ENCODE data around the gene ZFR2. TPM values are rescaled to one million over a fixed set of nuclear protein-coding genes. Genes with fewer than 3 reads are reported as not detected.

Gene ZFR2
- total RNA-seq, 1 donor from 2014 or later: 0.55 TPM

- no peak for TF ChIP-seq CTCF (IDR thresholded peaks at IDR 0.05)
- DNase-seq (no peak), ATAC-seq (no peak)
- Histone ChIP-seq H3K9me3 (peaks cover 14% of the 10 kb centered on the region), H3K4me1 (no peaks in the 10 kb centered on the region), H3K27ac (no peak overlapping the region), H3K27me3 (peaks cover 5% of the 10 kb centered on the region), H3K4me3 (no peak overlapping the region), H3K36me3 (no peaks in the 10 kb centered on the region)
- intact Hi-C loops (cut with DNase I): no loop called here
Measured at GRCh38 chr19:3778899-3779723, 89.7 kb downstream of the ZFR2 start.

DNA sequence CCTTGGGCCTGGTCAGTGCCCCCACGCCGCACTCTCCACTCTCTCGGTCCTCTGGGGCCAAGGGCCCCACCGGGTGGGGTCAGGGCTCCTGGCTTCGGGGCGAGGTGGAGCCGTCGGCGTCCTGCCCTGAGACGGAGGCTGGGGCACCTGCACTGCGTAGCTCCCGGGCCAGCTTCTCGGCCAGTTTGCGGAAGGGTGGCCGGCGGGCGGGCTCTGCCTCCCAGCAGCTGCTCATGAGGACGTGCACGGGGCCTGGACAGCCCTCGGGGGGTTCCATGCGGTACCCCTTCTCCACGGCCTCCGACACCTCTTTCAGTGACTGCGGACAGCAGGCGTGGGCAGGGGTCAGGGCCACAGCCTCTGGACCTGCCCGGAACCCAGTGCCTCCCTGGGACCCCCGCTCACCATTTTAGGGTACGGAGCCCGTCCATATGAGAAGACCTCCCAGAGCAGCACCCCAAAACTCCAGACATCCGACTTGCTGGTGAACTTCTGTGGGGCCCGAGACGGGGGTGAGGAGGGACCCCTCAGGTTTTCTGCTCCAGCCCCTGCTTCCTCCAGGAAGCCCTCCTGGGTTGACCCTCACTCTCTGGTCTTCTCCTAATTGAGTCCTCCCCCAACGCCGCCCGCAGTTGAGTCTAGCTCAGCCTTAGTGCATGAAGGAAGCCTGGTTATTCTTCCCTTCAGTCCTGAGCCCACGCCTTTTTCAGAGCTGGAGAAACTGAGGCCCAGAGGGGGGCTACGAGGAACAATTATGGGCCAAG lies 90.6 kb downstream of the ZFR2 start:
- H3K4me3 ChIP-seq: no peak overlapping the region
- H3K4me1 ChIP-seq: no peaks in the 10 kb centered on the region
- ATAC-seq: no peak
- H3K27me3 ChIP-seq: no peaks in the 10 kb centered on the region
- no peak for DNase-seq
- H3K27ac ChIP-seq: no peak overlapping the region
- no peak for TF ChIP-seq CTCF (IDR thresholded peaks at IDR 0.05)
- intact Hi-C loops (cut with DNase I): no loop called here
- H3K36me3 ChIP-seq: no peaks in the 10 kb centered on the region
- peaks cover 14% of the 10 kb centered on the region for H3K9me3 ChIP-seq

DNA sequence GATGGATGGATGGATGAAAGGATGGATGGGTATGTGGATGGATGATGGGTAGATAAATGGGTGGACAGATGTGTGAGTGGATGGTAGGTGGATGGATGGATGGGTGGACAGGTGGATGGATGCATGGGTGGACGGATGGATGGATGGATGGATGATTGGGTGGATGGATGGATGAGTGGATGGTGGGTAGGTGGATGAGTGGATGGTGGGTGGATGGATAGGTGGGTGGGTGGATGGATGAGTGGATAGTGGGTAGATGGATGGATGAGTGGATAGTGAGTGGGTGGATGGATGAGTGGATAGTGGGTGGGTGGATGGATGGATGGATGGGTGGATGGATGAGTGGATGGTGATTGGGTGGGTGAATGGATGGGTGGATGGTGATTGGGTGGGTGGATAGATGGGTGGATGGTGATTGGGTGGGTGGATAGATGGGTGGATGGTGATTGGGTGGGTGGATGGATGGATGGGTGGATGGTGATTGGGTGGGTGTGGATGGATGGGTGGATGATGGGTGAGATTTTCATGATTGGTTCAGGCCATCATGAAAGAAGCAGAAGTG lies 92.3 kb downstream of the ZFR2 start:
- Histone ChIP-seq H3K4me1 (no peaks in the 10 kb centered on the region), H3K27me3 (no peaks in the 10 kb centered on the region), H3K27ac (no peak overlapping the region), H3K9me3 (peaks cover 7% of the 10 kb centered on the region), H3K4me3 (no peak overlapping the region), H3K36me3 (no peaks in the 10 kb centered on the region)
- ATAC-seq: no peak
- no peak for DNase-seq
- TF ChIP-seq CTCF (IDR thresholded peaks at IDR 0.05): no peak
- intact Hi-C loops (cut with DNase I): no loop called here

- DNase-seq (no peak), ATAC-seq (no peak)
- no peak overlapping the region for H3K27ac ChIP-seq
- H3K9me3 ChIP-seq: no peaks in the 10 kb centered on the region
- H3K4me1 ChIP-seq: no peaks in the 10 kb centered on the region
- no peaks in the 10 kb centered on the region for H3K36me3 ChIP-seq
- no peak for TF ChIP-seq CTCF (IDR thresholded peaks at IDR 0.05)
- no peak overlapping the region for H3K4me3 ChIP-seq
- no peaks in the 10 kb centered on the region for H3K27me3 ChIP-seq
- intact Hi-C loops (cut with DNase I): no loop called here
Measured at GRCh38 chr19:3775831-3776230, 93.0 kb downstream of the ZFR2 start.

- Histone ChIP-seq H3K27me3 (no peaks in the 10 kb centered on the region), H3K4me1 (no peaks in the 10 kb centered on the region), H3K9me3 (no peaks in the 10 kb centered on the region), H3K4me3 (no peak overlapping the region), H3K36me3 (no peaks in the 10 kb centered on the region), H3K27ac (no peak overlapping the region)
- DNase-seq (no peak), ATAC-seq (no peak)
- no peak for TF ChIP-seq CTCF (IDR thresholded peaks at IDR 0.05)
- intact Hi-C loops (cut with DNase I): no loop called here
Measured at GRCh38 chr19:3775374-3775711, 93.5 kb downstream of the ZFR2 start.
